Gastrocnemius medialis (tissue), 4 donors: Measurements from ENCODE around the gene ZNF787. TPM values are rescaled to one million over a fixed set of nuclear protein-coding genes. Genes with fewer than 3 reads are reported as not detected.

ENCODE experiments used
- ATAC-seq, 2 donors: fragments of 150-250 bp; one replicate each; pipeline ENCODE4 v1.9.1; 2016
- DNase-seq, 2 donors: peaks; one replicate each; pipeline ENCODE4 v3.0.0-alpha.2; 2019
- H3K27ac ChIP-seq, 4 donors: fragments of 200-600 bp; sonication (generic); 1 replicate in 1 of 4; 2 replicates in 3 of 4; pipeline ENCODE4 v1.5.1; 2016 to 2018; ENCODE audit warnings: mild to moderate bottlenecking in 2 of 4, moderate library complexity in 1 of 4
- H3K27me3 ChIP-seq, 3 donors: fragments of 200-600 bp; sonication (generic) in 2 of 3; 1 replicate in 1 of 3; 2 replicates in 2 of 3; pipeline versions ENCODE4 v1.5.1 to v1.6.0; 2016 to 2019; ENCODE audit warnings: mild to moderate bottlenecking in 1 of 3, moderate library complexity in 1 of 3
- H3K36me3 ChIP-seq, 2 donors: fragments of 200-600 bp; sonication (generic) in 1 of 2; one replicate each; pipeline ENCODE4 v1.5.1; 2017 to 2018
- H3K4me1 ChIP-seq, 2 donors: fragments of 200-600 bp; sonication (generic) in 1 of 2; one replicate each; pipeline ENCODE4 v1.5.1; 2016 to 2017; ENCODE audit warnings: mild to moderate bottlenecking in 2 of 2
- H3K4me3 ChIP-seq, 4 donors: fragments of 200-600 bp; sonication (generic) in 3 of 4; 1 replicate in 1 of 4; 2 replicates in 3 of 4; pipeline ENCODE4 v1.5.1; 2016 to 2019; ENCODE audit warnings: mild to moderate bottlenecking in 2 of 4
- H3K9me3 ChIP-seq, 3 donors: fragments of 200-600 bp; sonication (generic) in 2 of 3; 1 replicate in 1 of 3; 2 replicates in 2 of 3; pipeline ENCODE4 v1.5.1; 2016 to 2019
- POLR2A ChIP-seq, 2 donors: fragments of 450-650 bp; IDR thresholded peaks; one replicate each; pipeline ENCODE4 v1.6.1; 2017; ENCODE audit warnings: antibody characterized with exemption in 2 of 2, mild to moderate bottlenecking in 2 of 2, moderate library complexity in 2 of 2
- in situ Hi-C, 4 donors: fragments of 200-750 bp; cut with MboI; loops; one replicate each; pipeline versions ENCODE4 v1.15.0 to v1.8.0; 2017; ENCODE audit warnings: low sequenced_read_pairs in 4 of 4
- intact Hi-C: fragments of 100-400 bp; cut with DNase I; formaldehyde crosslinking; loops from one replicate; pipeline ENCODE4 v1.15.1; 2023; ENCODE audit warnings: low total_unique reads
- total RNA-seq, 4 donors: library from RNA; depleted of rRNA; stranded (reverse); fragments of >200 nt; gene quantifications; one replicate each; pipeline versions ENCODE4 v1.1.0 to v1.2.3, GENCODE V29; 2016
- TF ChIP-seq, protein P1 (sequence below), 5 experiments: fragments of 450-650 bp in 3 of 5; fragments of 200-600 bp in 2 of 5; sonication (generic) in 2 of 5; IDR thresholded peaks in 4 of 5; conservative IDR thresholded peaks in 1 of 5; 1 replicate in 4 of 5; 2 replicates in 1 of 5; pipeline ENCODE4 v1.5.1; 2016 to 2019; ENCODE audit warnings: antibody characterized with exemption in 5 of 5, mild to moderate bottlenecking in 3 of 5, moderate library complexity in 3 of 5

The ZNF787 gene
- total RNA-seq, 4 donors from 2014 or later = 16.7 to 43.0 (median 26.5) TPM

DNA sequence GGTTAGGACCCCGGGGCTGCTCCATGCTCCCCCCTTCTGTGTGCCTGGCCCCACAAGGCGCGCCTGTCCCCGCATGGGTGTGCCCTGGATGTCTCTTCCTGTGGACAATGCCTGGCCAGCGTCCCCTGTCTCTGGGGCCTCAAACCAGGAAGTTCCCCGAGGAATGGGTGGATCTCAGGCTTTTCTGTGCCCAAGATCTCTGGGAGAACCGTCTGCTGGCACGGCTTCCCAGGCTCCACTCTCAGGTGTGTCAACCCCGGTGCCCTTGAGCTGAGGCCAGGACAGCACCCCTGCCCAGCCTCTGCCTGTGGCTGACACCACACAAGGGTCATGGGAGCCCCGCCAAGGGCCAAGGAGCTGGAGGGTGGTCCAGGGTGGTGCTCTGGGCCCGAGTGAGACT, 35.7 kb upstream of the ZNF787 start:
- in situ Hi-C loops (no loop called here), intact Hi-C loops (no loop called here)
- DNase-seq (no peak), ATAC-seq (peak in 1 of 2 donors; percentile 46)
- Histone ChIP-seq H3K27ac (peak overlapping the region; percentile 44 to 65 (median 55)), H3K4me1 (peaks cover 7 to 12% of the 10 kb centered on the region in 2 donors), H3K9me3 (no peaks in the 10 kb centered on the region), H3K4me3 (no peak overlapping the region), H3K36me3 (peaks cover 0 to 32% of the 10 kb centered on the region in 2 donors), H3K27me3 (no peaks in the 10 kb centered on the region)
- TF ChIP-seq, protein P1, sequence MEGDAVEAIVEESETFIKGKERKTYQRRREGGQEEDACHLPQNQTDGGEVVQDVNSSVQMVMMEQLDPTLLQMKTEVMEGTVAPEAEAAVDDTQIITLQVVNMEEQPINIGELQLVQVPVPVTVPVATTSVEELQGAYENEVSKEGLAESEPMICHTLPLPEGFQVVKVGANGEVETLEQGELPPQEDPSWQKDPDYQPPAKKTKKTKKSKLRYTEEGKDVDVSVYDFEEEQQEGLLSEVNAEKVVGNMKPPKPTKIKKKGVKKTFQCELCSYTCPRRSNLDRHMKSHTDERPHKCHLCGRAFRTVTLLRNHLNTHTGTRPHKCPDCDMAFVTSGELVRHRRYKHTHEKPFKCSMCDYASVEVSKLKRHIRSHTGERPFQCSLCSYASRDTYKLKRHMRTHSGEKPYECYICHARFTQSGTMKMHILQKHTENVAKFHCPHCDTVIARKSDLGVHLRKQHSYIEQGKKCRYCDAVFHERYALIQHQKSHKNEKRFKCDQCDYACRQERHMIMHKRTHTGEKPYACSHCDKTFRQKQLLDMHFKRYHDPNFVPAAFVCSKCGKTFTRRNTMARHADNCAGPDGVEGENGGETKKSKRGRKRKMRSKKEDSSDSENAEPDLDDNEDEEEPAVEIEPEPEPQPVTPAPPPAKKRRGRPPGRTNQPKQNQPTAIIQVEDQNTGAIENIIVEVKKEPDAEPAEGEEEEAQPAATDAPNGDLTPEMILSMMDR (IDR thresholded peaks at IDR 0.05 in 4 of 5, conservative IDR thresholded peaks at IDR 0.05 in 1 of 5) = no peak
- TF ChIP-seq POLR2A (IDR thresholded peaks at IDR 0.05) = no peak

DNA sequence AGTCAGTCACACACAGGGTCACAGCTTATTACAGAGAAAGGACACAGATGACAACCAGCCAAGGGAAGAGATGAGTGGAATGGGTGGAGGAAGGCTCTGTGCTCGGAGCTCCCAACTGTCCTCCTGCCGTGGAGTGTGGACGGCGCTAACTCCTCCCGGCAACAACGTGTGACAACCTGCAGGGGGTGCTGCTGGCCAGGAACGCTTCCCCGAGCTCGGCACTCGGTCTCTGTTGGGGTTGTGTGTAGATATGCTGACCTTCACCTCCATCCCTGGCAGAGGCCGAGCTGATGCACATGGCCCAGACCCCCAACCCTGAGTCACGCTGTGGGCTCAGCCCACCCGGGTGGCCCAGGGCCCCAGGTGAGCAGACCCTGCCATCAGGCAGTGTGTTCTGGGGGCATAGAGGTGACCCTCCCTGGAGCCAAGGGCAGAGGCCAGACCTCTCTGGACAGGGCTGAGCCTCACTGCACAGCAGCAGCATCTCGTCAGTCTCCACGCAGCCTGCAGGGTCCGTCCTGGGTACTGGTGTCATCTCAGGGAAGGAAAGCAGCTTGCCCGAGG, 34.1 kb upstream of the ZNF787 start:
- in situ Hi-C loops = no loop called here
- Histone ChIP-seq H3K4me1 (peaks cover 11 to 16% of the 10 kb centered on the region in 2 donors), H3K9me3 (no peaks in the 10 kb centered on the region), H3K4me3 (no peak overlapping the region), H3K27me3 (no peaks in the 10 kb centered on the region), H3K27ac (no peak overlapping the region), H3K36me3 (peaks cover 0 to 23% of the 10 kb centered on the region in 2 donors)
- DNase-seq (no peak), ATAC-seq (no peak)
- TF ChIP-seq POLR2A (IDR thresholded peaks at IDR 0.05) = no peak
- TF ChIP-seq, protein P1 (IDR thresholded peaks at IDR 0.05 in 4 of 5, conservative IDR thresholded peaks at IDR 0.05 in 1 of 5) = peak in 2 of 5 experiments; percentile 25 to 37
- intact Hi-C loops = no loop called here

DNA sequence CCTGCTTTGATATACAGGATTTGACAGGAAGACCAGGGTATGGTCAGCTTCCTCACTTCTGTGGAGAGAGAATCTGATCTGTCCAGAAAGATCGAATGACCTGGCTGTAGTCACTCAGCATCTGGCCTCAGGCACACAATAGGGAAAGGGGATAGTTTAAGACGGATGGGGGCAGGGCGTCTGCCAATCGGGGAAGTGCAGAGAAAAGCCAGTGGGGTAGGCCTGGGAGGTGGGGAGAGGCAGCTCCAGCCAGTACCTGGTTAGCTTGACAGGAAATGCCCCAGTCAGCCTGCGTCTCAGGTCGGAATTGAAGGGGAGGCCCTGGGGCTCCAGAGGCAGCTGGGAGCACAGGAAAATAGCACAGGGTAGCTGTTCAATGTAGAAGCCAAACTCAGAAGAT, 32.4 kb upstream of the ZNF787 start:
- ATAC-seq (peak in 1 of 2 donors; percentile 28), DNase-seq (no peak)
- Histone ChIP-seq H3K27ac (peak overlapping the region; percentile 15 to 62 (median 25)), H3K36me3 (peaks cover 0 to 11% of the 10 kb centered on the region in 2 donors), H3K4me1 (peaks cover 17 to 20% of the 10 kb centered on the region in 2 donors), H3K9me3 (no peaks in the 10 kb centered on the region), H3K27me3 (no peaks in the 10 kb centered on the region), H3K4me3 (no peak overlapping the region)
- no peak for TF ChIP-seq POLR2A (IDR thresholded peaks at IDR 0.05)
- TF ChIP-seq, protein P1 (IDR thresholded peaks at IDR 0.05 in 4 of 5, conservative IDR thresholded peaks at IDR 0.05 in 1 of 5) = no peak
- in situ Hi-C loops (no loop called here), intact Hi-C loops (no loop called here)

DNA sequence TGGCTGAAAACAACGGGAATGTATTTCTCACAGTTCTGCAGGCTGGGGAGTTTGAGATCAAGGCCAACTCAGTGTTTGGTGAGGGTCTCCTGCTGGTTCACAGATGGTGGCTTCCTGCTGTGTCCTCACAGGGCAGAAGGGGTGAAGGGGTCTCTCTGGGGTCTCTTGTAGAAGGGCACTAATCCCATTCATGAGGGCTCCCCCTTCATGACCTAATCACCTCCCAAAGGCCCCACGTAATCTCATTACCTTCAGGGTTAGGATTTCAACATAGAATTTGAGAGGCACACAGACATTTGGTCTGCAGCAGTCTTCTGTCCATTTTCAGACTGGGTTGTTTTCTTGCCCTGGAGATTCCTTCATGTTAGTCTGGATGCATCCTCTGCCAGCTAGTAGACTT, 31.5 kb upstream of the ZNF787 start:
- H3K4me1 ChIP-seq = peaks cover 17 to 20% of the 10 kb centered on the region in 2 donors
- in situ Hi-C loops = no loop called here
- DNase-seq = no peak
- intact Hi-C loops = no loop called here
- no peak for ATAC-seq
- no peak overlapping the region for H3K4me3 ChIP-seq
- H3K27ac ChIP-seq = peak overlapping the region; percentile 15 to 62 (median 25)
- H3K36me3 ChIP-seq = peaks cover 0 to 13% of the 10 kb centered on the region in 2 donors
- no peak for TF ChIP-seq POLR2A (IDR thresholded peaks at IDR 0.05)
- TF ChIP-seq, protein P1 (IDR thresholded peaks at IDR 0.05 in 4 of 5, conservative IDR thresholded peaks at IDR 0.05 in 1 of 5) = no peak
- H3K9me3 ChIP-seq = no peaks in the 10 kb centered on the region
- no peaks in the 10 kb centered on the region for H3K27me3 ChIP-seq
